ENCODE data around the gene SLFN5. TPM values are rescaled to one million over a fixed set of nuclear protein-coding genes. Genes with fewer than 3 reads are reported as not detected.

SLFN5 gene
- polyA plus RNA-seq, 1 of the 3 experiments (the other 2 are of a cell fraction): 1.4 TPM

- TF ChIP-seq USF1 (IDR thresholded peaks at IDR 0.05; ENCODE audit: borderline replicate concordance, low read depth): no peak
- TF ChIP-seq TCF12 (IDR thresholded peaks at IDR 0.05): peak; percentile 87
- 0 out of 2 replicates have a peak, but pooled peaks have one; percentile 54 for TF ChIP-seq TEAD4 (IDR thresholded peaks at IDR 0.05; ENCODE audit: borderline replicate concordance, insufficient read depth)
- peak; percentile 68 for TF ChIP-seq MAX (IDR thresholded peaks at IDR 0.05; ENCODE audit: low read depth)
- TF ChIP-seq EZH2phosphoT487 (IDR thresholded peaks at IDR 0.05; ENCODE audit: borderline replicate concordance, low read depth): no peak
- no peak for TF ChIP-seq GATA2 (CRISPR knock-in tag; IDR thresholded peaks at IDR 0.05)
- TF ChIP-seq NRF1 (IDR thresholded peaks at IDR 0.05; ENCODE audit: low read depth, low read length): no peak
- peak; percentile 92 for TF ChIP-seq FOSL2 (IDR thresholded peaks at IDR 0.05; ENCODE audit: borderline replicate concordance, low read depth)
- TF ChIP-seq PBX3 (IDR thresholded peaks at IDR 0.05): peak; percentile 61
- TF ChIP-seq RAD21 (IDR thresholded peaks at IDR 0.05; ENCODE audit: low read length): no peak
- TF ChIP-seq, protein P1, sequence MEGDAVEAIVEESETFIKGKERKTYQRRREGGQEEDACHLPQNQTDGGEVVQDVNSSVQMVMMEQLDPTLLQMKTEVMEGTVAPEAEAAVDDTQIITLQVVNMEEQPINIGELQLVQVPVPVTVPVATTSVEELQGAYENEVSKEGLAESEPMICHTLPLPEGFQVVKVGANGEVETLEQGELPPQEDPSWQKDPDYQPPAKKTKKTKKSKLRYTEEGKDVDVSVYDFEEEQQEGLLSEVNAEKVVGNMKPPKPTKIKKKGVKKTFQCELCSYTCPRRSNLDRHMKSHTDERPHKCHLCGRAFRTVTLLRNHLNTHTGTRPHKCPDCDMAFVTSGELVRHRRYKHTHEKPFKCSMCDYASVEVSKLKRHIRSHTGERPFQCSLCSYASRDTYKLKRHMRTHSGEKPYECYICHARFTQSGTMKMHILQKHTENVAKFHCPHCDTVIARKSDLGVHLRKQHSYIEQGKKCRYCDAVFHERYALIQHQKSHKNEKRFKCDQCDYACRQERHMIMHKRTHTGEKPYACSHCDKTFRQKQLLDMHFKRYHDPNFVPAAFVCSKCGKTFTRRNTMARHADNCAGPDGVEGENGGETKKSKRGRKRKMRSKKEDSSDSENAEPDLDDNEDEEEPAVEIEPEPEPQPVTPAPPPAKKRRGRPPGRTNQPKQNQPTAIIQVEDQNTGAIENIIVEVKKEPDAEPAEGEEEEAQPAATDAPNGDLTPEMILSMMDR (IDR thresholded peaks at IDR 0.05): no peak
Observed at GRCh38 chr17:35254107-35254773, 11.4 kb downstream of the SLFN5 start (continued).

GRCh38 chr17:35255316-35255715 lies 12.4 kb downstream of the SLFN5 start:
- ChIA-PET POLR2A (no interaction called here), CTCF (no interaction called here)
- peaks cover 21% of the 10 kb centered on the region for H4K20me1 ChIP-seq (ENCODE audit: insufficient read depth)
- no peak for DNase-seq
- no peaks in the 10 kb centered on the region for H3K79me2 ChIP-seq (ENCODE audit: insufficient read depth)
- peaks cover 0 to 13% of the 10 kb centered on the region in 2 experiments for H3K36me3 ChIP-seq (replicated peaks in 1 of 2; ENCODE audit: control insufficient read depth in 1 of 2, insufficient read depth in 2 of 2, low read length in 1 of 2)
- no peaks in the 10 kb centered on the region for H3K27me3 ChIP-seq (ENCODE audit: insufficient read depth)
- no peak overlapping the region for H3K9ac ChIP-seq
- H3K4me1 ChIP-seq (ENCODE audit: control insufficient read depth in 1 of 2, insufficient read depth in 2 of 2, low read depth in 1 of 2, low read length in 1 of 2): no peaks in the 10 kb centered on the region
- H2AFZ ChIP-seq (ENCODE audit: low read depth): no peak overlapping the region
- H3K27ac ChIP-seq (ENCODE audit: low read depth in 2 of 2, low read length in 1 of 2): no peak overlapping the region; a peak in 1 of 4 replicates
- H3K9me3 ChIP-seq: no peaks in the 10 kb centered on the region
- peaks cover 19% of the 10 kb centered on the region for H3F3A ChIP-seq (replicated peaks; ENCODE audit: insufficient read depth)
- 90% methylated on average over 4 of the region's 4 CpGs for WGBS (ENCODE audit: low lambda C conversion rate)
- H3K4me3 ChIP-seq (ENCODE audit: low read depth in 2 of 2, low read length in 1 of 2): no peak overlapping the region
- H3K4me2 ChIP-seq: no peak overlapping the region
- no peaks in the 10 kb centered on the region for H3K9me2 ChIP-seq
- TF ChIP-seq FOSL2 (IDR thresholded peaks at IDR 0.05; ENCODE audit: borderline replicate concordance, low read depth) (no peak), ELF1 (IDR thresholded peaks at IDR 0.05) (no peak), SIN3A (IDR thresholded peaks at IDR 0.05; ENCODE audit: borderline replicate concordance, low read depth, low read length) (no peak), RFX5 (IDR thresholded peaks at IDR 0.05; ENCODE audit: low read length) (no peak), FOXJ3 (CRISPR knock-in tag; IDR thresholded peaks at IDR 0.05) (no peak), IRF3 (IDR thresholded peaks at IDR 0.05; ENCODE audit: low read depth, low read length) (no peak), MEF2A (IDR thresholded peaks at IDR 0.05; ENCODE audit: borderline replicate concordance, low read depth) (no peak), NFIC (IDR thresholded peaks at IDR 0.05; ENCODE audit: borderline replicate concordance) (no peak), TAF1 (IDR thresholded peaks at IDR 0.05; ENCODE audit: borderline replicate concordance, low read depth, low read length) (no peak), JUND (IDR thresholded peaks at IDR 0.05) (no peak), MXI1 (IDR thresholded peaks at IDR 0.05; ENCODE audit: low read depth, low read length) (no peak), NRF1 (IDR thresholded peaks at IDR 0.05; ENCODE audit: low read depth, low read length) (no peak), MAX (IDR thresholded peaks at IDR 0.05; ENCODE audit: low read depth) (no peak), EP300 (IDR thresholded peaks at IDR 0.05; ENCODE audit: borderline replicate concordance in 1 of 2, low read depth in 1 of 2, low read length in 1 of 2) (no peak), GABPA (IDR thresholded peaks at IDR 0.05; ENCODE audit: low read depth) (no peak), POLR2AphosphoS5 (IDR thresholded peaks at IDR 0.05; ENCODE audit: low read depth, low read length) (no peak), TCF12 (IDR thresholded peaks at IDR 0.05) (no peak)
- TF ChIP-seq, protein P2, sequence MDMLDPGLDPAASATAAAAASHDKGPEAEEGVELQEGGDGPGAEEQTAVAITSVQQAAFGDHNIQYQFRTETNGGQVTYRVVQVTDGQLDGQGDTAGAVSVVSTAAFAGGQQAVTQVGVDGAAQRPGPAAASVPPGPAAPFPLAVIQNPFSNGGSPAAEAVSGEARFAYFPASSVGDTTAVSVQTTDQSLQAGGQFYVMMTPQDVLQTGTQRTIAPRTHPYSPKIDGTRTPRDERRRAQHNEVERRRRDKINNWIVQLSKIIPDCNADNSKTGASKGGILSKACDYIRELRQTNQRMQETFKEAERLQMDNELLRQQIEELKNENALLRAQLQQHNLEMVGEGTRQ (IDR thresholded peaks at IDR 0.05; ENCODE audit: borderline replicate concordance, low read depth, low read length): no peak

Data from SK-N-SH (cell line).